K562 (cell line): ENCODE measurements around the gene SUFU. TPM values are rescaled to one million over a fixed set of nuclear protein-coding genes. Genes with fewer than 3 reads are reported as not detected.

Source experiments
- BACH1 ChIP-seq: fragments of 200-800 bp; sonication (Bioruptor generic); IDR thresholded peaks from 2 replicates; pipeline ENCODE4 v1.6.1; 2016; ENCODE audit warnings: missing genetic modification characterization, missing compliant biosample characterization
- DMBX1 ChIP-seq: fragments of 250-450 bp; sonication (Bioruptor Pico); IDR thresholded peaks from 2 replicates; pipeline ENCODE4 v1.8.0; 2022; ENCODE audit warnings: inconsistent platforms, mild to moderate bottlenecking, moderate library complexity, borderline replicate concordance
- GTF2E2 ChIP-seq: fragments of 200-800 bp; sonication (Bioruptor generic); IDR thresholded peaks from 2 replicates; pipeline ENCODE4 v1.6.1; 2016; ENCODE audit warnings: missing genetic modification characterization, missing compliant biosample characterization
- HBP1 ChIP-seq: fragments of 450-650 bp; formaldehyde crosslinking; IDR thresholded peaks from 2 replicates; pipeline ENCODE4 v1.4.0; 2022; ENCODE audit warnings: missing genetic modification characterization
- HMG20A ChIP-seq: fragments of 450-650 bp; formaldehyde crosslinking; conservative IDR thresholded peaks from 2 replicates; pipeline ENCODE4 v1.4.0; 2020; ENCODE audit warnings: mild to moderate bottlenecking, mixed read lengths
- HOMEZ ChIP-seq: fragments of 250-450 bp; sonication (Bioruptor Pico); IDR thresholded peaks from 2 replicates; pipeline ENCODE4 v1.4.0; 2020; ENCODE audit warnings: mild to moderate bottlenecking, moderate library complexity
- KLF1 ChIP-seq: fragments of 450-650 bp; IDR thresholded peaks from 2 replicates; pipeline ENCODE4 v1.6.1; 2016; ENCODE audit warnings: missing genetic modification characterization, missing compliant biosample characterization
- PYGO2 ChIP-seq: fragments of 450-650 bp; IDR thresholded peaks from 2 replicates; pipeline ENCODE4 v1.6.1; 2016; ENCODE audit warnings: mild to moderate bottlenecking, missing genetic modification characterization, moderate library complexity, missing compliant biosample characterization
- RREB1 ChIP-seq: fragments of 250-450 bp; sonication (Bioruptor Pico); IDR thresholded peaks from 2 replicates; pipeline ENCODE4 v1.4.0; 2020
- TEAD2 ChIP-seq: fragments of 450-650 bp; IDR thresholded peaks from 2 replicates; pipeline ENCODE4 v1.6.1; 2016; ENCODE audit warnings: missing genetic modification characterization, control low read depth, missing compliant biosample characterization
- TSHZ1 ChIP-seq: fragments of 250-450 bp; sonication (Bioruptor Pico); IDR thresholded peaks from 2 replicates; pipeline ENCODE4 v1.4.0; 2020; ENCODE audit warnings: mild to moderate bottlenecking, moderate library complexity
- ZNF133 ChIP-seq: fragments of 250-450 bp; sonication (Bioruptor Pico); IDR thresholded peaks from 2 replicates; pipeline ENCODE4 v1.4.0; 2020; ENCODE audit warnings: mild to moderate bottlenecking
- ZNF311 ChIP-seq: fragments of 250-450 bp; sonication (Bioruptor Pico); IDR thresholded peaks from 2 replicates; pipeline ENCODE4 v1.4.0; 2020; ENCODE audit warnings: mild to moderate bottlenecking, moderate library complexity
- ZNF507 ChIP-seq: conservative IDR thresholded peaks from 2 replicates; pipeline ENCODE4 v1.6.1; 2017; ENCODE audit warnings: missing genetic modification characterization, missing compliant biosample characterization
- polyA plus RNA-seq, 8 experiments: library from polyadenylated mRNA; depleted of rRNA in 4 of 8; stranded (reverse) in 5 of 8; unstranded in 3 of 8; fragments of >200 nt; fragmentation: Nextera tagmentation in 2 of 8; fragmentation: Illumina TruSeq in 1 of 8; extraction: Ambion mirVana in 2 of 8; extraction: Trizol in 1 of 8; gene quantifications; 2 replicates each; pipeline versions ENCODE4 v1.2.1 to v1.2.3, GENCODE V29; 2011 to 2014; ENCODE audit warnings: inconsistent platforms in 1 of 8, missing spikeins in 1 of 8
- total RNA-seq, 7 experiments: library from RNA; depleted of rRNA in 6 of 7; stranded (reverse); fragments of >200 nt in 6 of 7; fragmentation: Illumina TruSeq in 2 of 7; extraction: Trizol in 2 of 7; gene quantifications; 2 replicates each; pipeline versions ENCODE4 v1.2.1 to v1.2.3, GENCODE V29; 2011 to 2021; ENCODE audit warnings: low replicate concordance in 1 of 7

Gene SUFU
- total and polyA plus RNA-seq, 9 of the 15 experiments (the other 6 are each of a cell fraction or from before 2014, with no cell fraction given) = 0.59 to 6.3 (median 0.82) TPM

GRCh38 chr10:102454662-102455487, 48.9 kb upstream of the SUFU start (continued):
- TF ChIP-seq TSHZ1 (CRISPR knock-in tag) (peak; percentile 91), HMG20A (CRISPR knock-in tag) (peak; percentile 52; the same call in 1 of the 2 replicates), PYGO2 (tag) (peak; percentile 92), KLF1 (tag) (peak; percentile 52; the same call in 1 of the 2 replicates), TEAD2 (tag) (0 out of 2 replicates have a peak, but pooled peaks have one; percentile 48), BACH1 (tag) (peak; percentile 78; the same call in 1 of the 2 replicates), HOMEZ (CRISPR knock-in tag) (peak; percentile 92; the same call in 1 of the 2 replicates), RREB1 (peak; percentile 88), HBP1 (CRISPR knock-in tag) (peak; percentile 96), GTF2E2 (tag) (0 out of 2 replicates have a peak, but pooled peaks have one; percentile 20), ZNF507 (tag) (peak; percentile 61), DMBX1 (CRISPR knock-in tag) (peak; percentile 99), ZNF311 (CRISPR knock-in tag) (peak; percentile 98), ZNF133 (peak; percentile 91; the same call in 1 of the 2 replicates)
